ENCODE data around the gene KCNQ1.

KCNQ1 gene

GRCh38 chr11:2447253-2447950, 2.6 kb downstream of the KCNQ1 start:
- no peak overlapping the region for H3K4me3 ChIP-seq (ENCODE audit: control insufficient read depth, low read depth, low read length)
- no peak for DNase-seq (ENCODE audit: low read depth)
- TF ChIP-seq CTCF (IDR thresholded peaks at IDR 0.05; ENCODE audit: control insufficient read depth, insufficient read depth, low read depth, low read length, missing control alignments), result no peak

GRCh38 chr11:2447951-2448650, 3.3 kb downstream of the KCNQ1 start:
- DNase-seq (ENCODE audit: low read depth), result no peak
- TF ChIP-seq CTCF (IDR thresholded peaks at IDR 0.05; ENCODE audit: control insufficient read depth, insufficient read depth, low read depth, low read length, missing control alignments), result no peak
- H3K4me3 ChIP-seq (ENCODE audit: control insufficient read depth, low read depth, low read length), result no peak overlapping the region

GRCh38 chr11:2448661-2449547, 4.1 kb downstream of the KCNQ1 start:
- no peak for DNase-seq (ENCODE audit: low read depth)
- no peak for TF ChIP-seq CTCF (IDR thresholded peaks at IDR 0.05; ENCODE audit: control insufficient read depth, insufficient read depth, low read depth, low read length, missing control alignments)
- no peak overlapping the region for H3K4me3 ChIP-seq (ENCODE audit: control insufficient read depth, low read depth, low read length)

- DNase-seq (ENCODE audit: low read depth), result no peak
- no peak for TF ChIP-seq CTCF (IDR thresholded peaks at IDR 0.05; ENCODE audit: control insufficient read depth, insufficient read depth, low read depth, low read length, missing control alignments)
- no peak overlapping the region for H3K4me3 ChIP-seq (ENCODE audit: control insufficient read depth, low read depth, low read length)
These were observed 4.9 kb downstream of the KCNQ1 start for GRCh38 chr11:2449548-2450320.

GRCh38 chr11:2450321-2451041, 5.7 kb downstream of the KCNQ1 start:
- H3K4me3 ChIP-seq (ENCODE audit: control insufficient read depth, low read depth, low read length), result no peak overlapping the region
- DNase-seq (ENCODE audit: low read depth), result no peak
- TF ChIP-seq CTCF (IDR thresholded peaks at IDR 0.05; ENCODE audit: control insufficient read depth, insufficient read depth, low read depth, low read length, missing control alignments), result no peak
